OCI-LY3 (cell line): ENCODE data around the gene CFAP251.

ENCODE experiments used
- CTCF ChIP-seq: fragments of 200-600, 300-600 bp; sonication (generic); IDR thresholded peaks from 2 replicates; pipeline ENCODE4 v1.5.1; 2014; ENCODE audit warnings: antibody characterized with exemption, low read length, low read depth
- EZH2phosphoT487 ChIP-seq: fragments of 200-600 bp; shearing (Covaris generic); IDR thresholded peaks from 2 replicates; pipeline ENCODE4 v1.6.1; 2018; ENCODE audit warnings: antibody characterized with exemption, mixed run types, low read depth

DNA sequence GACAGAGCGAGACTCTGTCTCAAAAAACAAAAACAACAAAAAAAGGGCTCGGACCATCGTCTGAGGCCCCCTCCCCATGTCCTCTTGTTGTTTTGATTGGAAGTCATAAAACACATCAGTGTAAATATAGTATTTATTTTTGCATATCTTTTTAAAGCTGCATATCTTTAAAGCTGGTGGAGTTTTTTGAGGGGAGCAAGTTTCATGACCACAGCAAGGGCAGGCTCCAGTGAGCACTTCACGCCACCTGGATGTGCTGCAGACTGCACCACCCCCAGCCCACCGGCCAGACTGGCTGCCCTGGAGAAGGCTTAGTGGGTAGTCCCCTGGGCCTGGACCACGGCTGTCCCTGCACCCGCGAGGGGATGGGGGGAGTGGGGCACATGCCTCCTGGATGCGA, 91.3 kb downstream of the CFAP251 start:
- TF ChIP-seq CTCF (no peak), EZH2phosphoT487 (no peak)
